ENCODE results near the gene FAM136A.

The FAM136A gene

DNA sequence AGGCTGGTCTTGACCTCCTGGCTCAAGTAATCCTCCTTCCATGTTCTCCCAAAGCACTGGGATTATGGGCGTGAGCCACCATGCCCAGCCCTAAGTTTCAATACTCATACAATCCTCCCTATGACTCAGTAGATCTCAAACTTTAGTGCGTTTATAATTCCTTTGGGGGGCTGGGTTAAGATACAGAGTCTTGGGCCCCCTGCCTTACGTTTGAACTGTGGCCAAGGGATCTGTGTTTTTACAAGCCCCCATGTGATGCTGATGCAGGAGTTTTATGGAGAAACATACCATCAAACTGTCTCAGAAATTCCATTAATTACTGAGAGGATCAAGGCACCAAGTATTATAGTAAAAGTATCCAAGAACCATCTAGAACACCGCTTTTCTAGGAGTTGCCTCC is 38.2 kb upstream of the FAM136A start:
- TF ChIP-seq, protein P1, sequence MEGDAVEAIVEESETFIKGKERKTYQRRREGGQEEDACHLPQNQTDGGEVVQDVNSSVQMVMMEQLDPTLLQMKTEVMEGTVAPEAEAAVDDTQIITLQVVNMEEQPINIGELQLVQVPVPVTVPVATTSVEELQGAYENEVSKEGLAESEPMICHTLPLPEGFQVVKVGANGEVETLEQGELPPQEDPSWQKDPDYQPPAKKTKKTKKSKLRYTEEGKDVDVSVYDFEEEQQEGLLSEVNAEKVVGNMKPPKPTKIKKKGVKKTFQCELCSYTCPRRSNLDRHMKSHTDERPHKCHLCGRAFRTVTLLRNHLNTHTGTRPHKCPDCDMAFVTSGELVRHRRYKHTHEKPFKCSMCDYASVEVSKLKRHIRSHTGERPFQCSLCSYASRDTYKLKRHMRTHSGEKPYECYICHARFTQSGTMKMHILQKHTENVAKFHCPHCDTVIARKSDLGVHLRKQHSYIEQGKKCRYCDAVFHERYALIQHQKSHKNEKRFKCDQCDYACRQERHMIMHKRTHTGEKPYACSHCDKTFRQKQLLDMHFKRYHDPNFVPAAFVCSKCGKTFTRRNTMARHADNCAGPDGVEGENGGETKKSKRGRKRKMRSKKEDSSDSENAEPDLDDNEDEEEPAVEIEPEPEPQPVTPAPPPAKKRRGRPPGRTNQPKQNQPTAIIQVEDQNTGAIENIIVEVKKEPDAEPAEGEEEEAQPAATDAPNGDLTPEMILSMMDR (conservative IDR thresholded peaks at IDR 0.05; ENCODE audit: control insufficient read depth, insufficient read depth, low read depth, low read length), result no peak
- no peak for DNase-seq (ENCODE audit: low read depth)

DNA sequence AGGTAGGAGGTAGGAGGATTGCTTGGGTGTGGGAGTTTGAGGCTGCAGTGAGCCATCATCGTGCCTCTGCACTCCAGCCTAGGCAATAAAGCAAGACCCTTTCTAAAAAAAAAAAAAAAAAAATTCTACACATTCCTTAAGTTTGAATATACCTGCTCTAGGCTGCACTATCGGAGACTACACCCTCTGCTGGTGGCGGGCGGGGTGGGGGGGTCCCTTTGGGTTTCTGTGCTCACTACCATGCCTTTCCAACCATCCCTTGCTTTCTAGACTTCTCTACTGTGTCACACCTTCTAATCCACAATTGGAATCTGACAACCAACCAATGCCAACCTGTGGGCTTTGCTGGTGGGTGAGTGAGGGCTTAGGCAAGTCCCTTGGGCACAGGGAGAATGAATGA is 34.7 kb upstream of the FAM136A start:
- no peak overlapping the region for H3K4me3 ChIP-seq (ENCODE audit: control insufficient read depth, low read depth, low read length)
- DNase-seq (ENCODE audit: low read depth), result no peak
- TF ChIP-seq, protein P1 (conservative IDR thresholded peaks at IDR 0.05; ENCODE audit: control insufficient read depth, insufficient read depth, low read depth, low read length), result no peak

More for the DNA sequence above, 38.2 kb upstream of the FAM136A start:
- H3K4me3 ChIP-seq (ENCODE audit: control insufficient read depth, low read depth, low read length), result no peak overlapping the region

DNA sequence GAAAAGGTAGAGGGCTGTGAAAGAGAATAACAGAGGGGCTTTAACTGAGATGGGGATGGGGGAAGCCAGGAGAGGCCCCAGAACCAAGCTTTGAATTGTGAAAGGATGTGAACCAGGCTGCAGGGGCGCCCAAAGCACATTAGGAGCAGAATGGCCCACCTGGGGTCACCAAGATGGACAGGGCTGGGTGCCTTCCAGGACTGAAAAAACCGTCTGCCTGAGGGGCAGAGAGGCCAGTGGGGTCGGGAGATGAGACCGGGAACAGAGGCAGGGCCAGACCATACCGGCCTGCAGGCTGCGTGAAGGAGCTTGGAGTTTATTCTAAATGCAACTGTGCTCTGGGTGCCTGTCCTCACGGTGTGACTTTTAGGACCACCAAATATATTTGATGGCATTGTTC is 29.1 kb upstream of the FAM136A start:
- no peak overlapping the region for H3K4me3 ChIP-seq (ENCODE audit: control insufficient read depth, low read depth, low read length)
- DNase-seq (ENCODE audit: low read depth), result no peak
- TF ChIP-seq, protein P1 (conservative IDR thresholded peaks at IDR 0.05; ENCODE audit: control insufficient read depth, insufficient read depth, low read depth, low read length), result no peak

DNA sequence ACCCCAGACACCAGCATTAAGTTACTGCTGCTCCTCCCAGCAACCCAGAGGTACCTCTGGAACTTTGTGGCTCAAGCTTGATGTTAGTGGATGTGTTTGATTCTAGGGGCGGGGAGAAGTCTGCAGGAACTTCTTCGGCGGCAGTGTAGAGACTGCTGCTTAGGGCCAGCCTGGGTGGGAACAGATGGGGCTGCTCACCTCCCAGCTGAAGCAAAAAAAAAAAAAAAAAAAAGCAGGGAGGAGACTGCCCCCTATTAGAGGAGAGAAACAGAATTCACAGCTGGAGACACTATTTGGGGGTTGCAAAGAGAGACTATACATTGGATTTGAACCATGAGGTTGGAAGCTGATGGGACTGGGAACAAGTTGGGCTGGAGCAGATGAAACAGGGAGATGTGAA is 28.6 kb upstream of the FAM136A start:
- DNase-seq (ENCODE audit: low read depth), result no peak
- no peak overlapping the region for H3K4me3 ChIP-seq (ENCODE audit: control insufficient read depth, low read depth, low read length)
- TF ChIP-seq, protein P1 (conservative IDR thresholded peaks at IDR 0.05; ENCODE audit: control insufficient read depth, insufficient read depth, low read depth, low read length), result no peak

DNA sequence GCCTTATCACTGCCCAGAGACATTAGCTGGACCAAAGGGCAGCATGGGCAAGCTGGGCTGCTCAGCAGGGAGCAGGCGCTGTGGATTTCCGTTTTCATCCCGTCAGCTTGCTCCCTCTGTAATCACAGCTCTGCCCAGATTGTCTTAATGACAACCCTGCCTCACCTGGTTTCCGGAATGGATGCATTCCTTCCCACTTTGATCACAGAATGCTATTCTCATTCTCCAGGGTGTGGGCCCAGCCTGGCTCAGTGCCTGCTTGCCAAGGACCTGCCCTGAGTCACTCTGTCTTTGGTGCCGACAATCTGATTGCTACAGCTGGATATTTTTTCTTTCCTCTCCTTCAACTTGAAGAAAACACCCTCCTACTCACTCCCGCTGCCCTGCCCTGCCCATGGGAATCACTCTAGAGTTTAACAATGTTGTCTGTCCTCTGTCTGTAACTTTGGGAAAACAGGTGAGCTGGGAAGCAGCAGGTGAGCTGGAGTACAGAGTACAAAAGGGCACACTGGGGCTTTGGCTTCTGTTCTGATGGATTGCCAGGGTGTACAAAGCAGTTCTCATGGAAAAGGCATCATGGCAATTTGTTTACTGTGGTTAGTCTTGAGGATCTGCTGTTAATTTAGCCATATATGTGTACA is 27.2 kb upstream of the FAM136A start:
- TF ChIP-seq, protein P1 (conservative IDR thresholded peaks at IDR 0.05; ENCODE audit: control insufficient read depth, insufficient read depth, low read depth, low read length), result no peak
- no peak overlapping the region for H3K4me3 ChIP-seq (ENCODE audit: control insufficient read depth, low read depth, low read length)
- no peak for DNase-seq (ENCODE audit: low read depth)

DNA sequence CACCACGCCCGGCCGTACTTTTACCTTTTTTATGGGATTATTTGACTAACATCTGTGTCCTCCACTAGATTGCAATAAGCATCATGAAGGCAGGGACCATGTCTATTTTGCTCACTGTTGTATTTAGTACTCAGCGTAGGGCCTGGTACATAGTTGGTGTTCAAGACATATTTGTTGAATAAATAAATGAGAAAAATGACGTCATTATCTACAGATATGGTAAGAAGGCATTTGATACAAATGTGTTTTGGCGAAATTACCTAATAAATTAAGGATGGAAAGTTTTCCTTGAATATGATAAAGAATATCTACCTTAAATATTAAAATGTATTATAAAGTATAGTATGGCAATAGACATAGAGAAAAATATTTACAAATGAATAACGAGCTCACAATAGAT is 24.0 kb upstream of the FAM136A start:
- H3K4me3 ChIP-seq (ENCODE audit: control insufficient read depth, low read depth, low read length), result no peak overlapping the region
- no peak for DNase-seq (ENCODE audit: low read depth)
- TF ChIP-seq, protein P1 (conservative IDR thresholded peaks at IDR 0.05; ENCODE audit: control insufficient read depth, insufficient read depth, low read depth, low read length), result no peak

DNA sequence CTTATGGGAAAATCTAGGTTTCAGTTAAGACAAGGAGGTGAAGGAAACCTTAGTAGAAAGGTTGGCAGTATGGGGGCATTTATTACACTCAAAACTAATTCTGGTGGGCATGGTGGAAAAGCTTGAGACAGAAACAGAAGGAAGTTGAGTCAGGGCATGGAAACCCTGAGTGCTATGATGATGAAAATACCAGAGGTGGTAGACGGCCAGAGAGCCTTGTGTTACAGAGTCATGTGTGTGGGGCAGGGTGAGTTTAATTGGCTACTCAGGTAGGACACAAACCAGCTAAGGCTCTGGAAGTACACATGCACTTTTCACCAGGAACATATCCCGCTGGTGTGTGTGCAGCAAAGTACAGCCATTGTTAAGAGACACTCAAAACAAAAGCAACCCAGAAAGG is 20.7 kb upstream of the FAM136A start:
- TF ChIP-seq, protein P1 (conservative IDR thresholded peaks at IDR 0.05; ENCODE audit: control insufficient read depth, insufficient read depth, low read depth, low read length), result no peak
- DNase-seq (ENCODE audit: low read depth), result no peak

More for the DNA sequence above, 20.7 kb upstream of the FAM136A start:
- H3K4me3 ChIP-seq (ENCODE audit: control insufficient read depth, low read depth, low read length), result no peak overlapping the region
